CD14-positive monocyte (primary cell): ENCODE data around the gene DGKH. TPM values are rescaled to one million over a fixed set of nuclear protein-coding genes. Genes with fewer than 3 reads are reported as not detected.

Experiments
- DNase-seq, 3 donors: peaks; one replicate each; pipeline ENCODE4 v3.0.0-alpha.2; 2011 to 2022
- H2AFZ ChIP-seq: 2 replicates; pipeline ENCODE4 v1.6.0; 2012; ENCODE audit warnings: mild to moderate bottlenecking, low read depth, low read length, inconsistent platforms; ENCODE audit not compliant: insufficient read depth, poor library complexity, severe bottlenecking
- H3K27ac ChIP-seq, 2 donors: 1 replicate in 1 of 2; 2 replicates in 1 of 2; pipeline ENCODE4 v1.5.1; 2012 to 2013; ENCODE audit warnings: low read length in 2 of 2, control low read depth in 1 of 2, inconsistent platforms in 1 of 2, low read depth in 1 of 2, mild to moderate bottlenecking in 1 of 2
- H3K27me3 ChIP-seq, 2 donors: one replicate each; pipeline versions ENCODE4 v1.6.0 to v1.6.1; 2011 to 2013; ENCODE audit warnings: low read length in 2 of 2; ENCODE audit not compliant: control insufficient read depth in 2 of 2, insufficient read depth in 2 of 2
- H3K36me3 ChIP-seq, 2 donors: replicated peaks in 1 of 2; 1 replicate in 1 of 2; 2 replicates in 1 of 2; pipeline versions ENCODE4 v1.5.1 to v1.6.1; 2012 to 2013; ENCODE audit warnings: low read length in 2 of 2, control low read depth in 1 of 2, inconsistent platforms in 1 of 2, mild to moderate bottlenecking in 1 of 2; ENCODE audit not compliant: insufficient read depth in 2 of 2, control insufficient read depth in 1 of 2
- H3K4me1 ChIP-seq, 2 donors: 1 replicate in 1 of 2; 2 replicates in 1 of 2; pipeline versions ENCODE4 v1.5.1 to v1.6.1; 2012 to 2013; ENCODE audit warnings: low read length in 2 of 2, control low read depth in 1 of 2, inconsistent platforms in 1 of 2, mild to moderate bottlenecking in 1 of 2, moderate library complexity in 1 of 2; ENCODE audit not compliant: insufficient read depth in 2 of 2, control insufficient read depth in 1 of 2
- H3K4me2 ChIP-seq: replicated peaks from 2 replicates; pipeline ENCODE3; 2012; ENCODE audit warnings: low read length, moderate library complexity, mild to moderate bottlenecking; ENCODE audit not compliant: poor library complexity, severe bottlenecking; ENCODE audit errors: extremely low read depth
- H3K4me3 ChIP-seq, 3 experiments: fragments of 200-600 bp in 1 of 3; sonication (generic) in 1 of 3; replicated peaks in 1 of 3; 1 replicate in 2 of 3; 2 replicates in 1 of 3; pipeline ENCODE4 v1.5.1; 2011 to 2013; ENCODE audit warnings: low read length in 3 of 3, mild to moderate bottlenecking in 3 of 3, control low read depth in 2 of 3, low read depth in 2 of 3, inconsistent platforms in 1 of 3, moderate library complexity in 1 of 3
- H3K79me2 ChIP-seq: 2 replicates; pipeline ENCODE4 v1.6.0; 2012; ENCODE audit warnings: mild to moderate bottlenecking, control low read depth, inconsistent platforms, low read length, moderate library complexity; ENCODE audit not compliant: insufficient read depth
- H3K9ac ChIP-seq: 2 replicates; pipeline ENCODE4 v1.6.0; 2017; ENCODE audit warnings: low read length, mild to moderate bottlenecking; ENCODE audit not compliant: insufficient read depth, poor library complexity, severe bottlenecking
- H3K9me3 ChIP-seq, 2 donors: replicated peaks in 1 of 2; 1 replicate in 1 of 2; 2 replicates in 1 of 2; pipeline versions ENCODE4 v1.5.1 to v1.6.1; 2012 to 2013; ENCODE audit warnings: low read length in 2 of 2, control low read depth in 1 of 2; ENCODE audit not compliant: control insufficient read depth in 1 of 2, insufficient read depth in 1 of 2
- H4K20me1 ChIP-seq: 2 replicates; pipeline ENCODE4 v1.6.0; 2012; ENCODE audit warnings: mild to moderate bottlenecking, low read length, control low read depth, moderate library complexity; ENCODE audit not compliant: insufficient read depth
- H3K27ac Mint-ChIP-seq, 7 donors: one replicate each; pipeline ENCODE4 v1.8.0; 2020; ENCODE audit warnings: mild to moderate bottlenecking in 7 of 7, mixed read lengths in 7 of 7, moderate library complexity in 6 of 7, inconsistent platforms in 2 of 7
- H3K27me3 Mint-ChIP-seq, 3 donors: one replicate each; pipeline ENCODE4 v1.8.0; 2021 to 2022; ENCODE audit warnings: low read depth in 3 of 3, mild to moderate bottlenecking in 3 of 3, mixed read lengths in 3 of 3, moderate library complexity in 3 of 3, inconsistent platforms in 1 of 3
- H3K36me3 Mint-ChIP-seq, 2 donors: one replicate each; pipeline ENCODE4 v1.8.0; 2020; ENCODE audit warnings: mixed read lengths in 2 of 2, inconsistent platforms in 1 of 2, mild to moderate bottlenecking in 1 of 2
- H3K4me1 Mint-ChIP-seq: one replicate; pipeline ENCODE4 v1.8.0; 2020; ENCODE audit warnings: mild to moderate bottlenecking, mixed read lengths
- H3K4me3 Mint-ChIP-seq, 2 donors: one replicate each; pipeline ENCODE4 v1.8.0; 2020; ENCODE audit warnings: mild to moderate bottlenecking in 2 of 2, mixed read lengths in 2 of 2, moderate library complexity in 1 of 2
- H3K9me3 Mint-ChIP-seq, 7 donors: one replicate each; pipeline ENCODE4 v1.8.0; 2020 to 2022; ENCODE audit warnings: mixed read lengths in 7 of 7, mild to moderate bottlenecking in 6 of 7, moderate library complexity in 6 of 7, inconsistent platforms in 2 of 7
- CTCF ChIP-seq: fragments of 200-600 bp; IDR thresholded peaks from one replicate; pipeline ENCODE4 v1.8.0; 2022; ENCODE audit warnings: antibody characterized with exemption, mild to moderate bottlenecking
- WGBS: methylation state at CpG from one replicate; pipeline ENCODE4 v1.1.5; 2013; ENCODE audit warnings: missing lambda C conversion rate; ENCODE audit not compliant: insufficient coverage; 5-methylcytosine and 5-hydroxymethylcytosine counted together
- intact Hi-C, 2 donors: fragments of 100-400 bp; cut with micrococcal nuclease; formaldehyde crosslinking; loops; one replicate each; pipeline versions ENCODE4 v1.15.0 to v1.15.1; 2023
- polyA plus RNA-seq, 3 donors: library from polyadenylated mRNA; depleted of rRNA in 1 of 3; unstranded in 2 of 3; stranded (reverse) in 1 of 3; fragments of 300-500 nt in 2 of 3; fragments of >200 nt in 1 of 3; fragmentation: Illumina TruSeq in 2 of 3; gene quantifications; 1 replicate in 2 of 3; 2 replicates in 1 of 3; pipeline ENCODE4 v1.2.3, GENCODE V29; 2012 to 2021

The DGKH gene
- polyA plus RNA-seq, 3 donors, result 0.10 to 0.79 (median 0.15) TPM

GRCh38 chr13:42272115-42272803 lies 223.8 kb downstream of the DGKH start, which contains the start of gene AKAP11:
AKAP11 (plus strand) TSS chr13:42272152; CDS start chr13:42286349, 14,197 bp downstream.
- H3K36me3 Mint-ChIP-seq, result no peaks in the 10 kb centered on the region
- Histone ChIP-seq H3K9me3 (no peaks in the 10 kb centered on the region), H3K4me2 (peak within 1 kb of the TSS; percentile 94), H3K27me3 (no peaks in the 10 kb centered on the region), H3K36me3 (no peaks in the 10 kb centered on the region), H3K27ac (peak within 1 kb of the TSS; percentile 75 to 81), H4K20me1 (peaks cover 6% of the 10 kb centered on the region), H3K9ac (peak within 1 kb of the TSS; percentile 85), H3K79me2 (peaks cover 53% of the 10 kb centered on the region), H3K4me3 (peak within 1 kb of the TSS; percentile 81 to 88 (median 86)), H3K4me1 (peaks cover 39 to 43% of the 10 kb centered on the region in 2 donors), H2AFZ (peak within 1 kb of the TSS; percentile 99)
- intact Hi-C loops, result no loop called here
- peak in 2 of 3 donors; percentile 25 to 36 for DNase-seq
- 0% methylated on average over 52 of the region's 59 CpGs for WGBS
- H3K27ac Mint-ChIP-seq, result peak within 1 kb of the TSS; percentile 86 to 94 (median 91)
- peak within 1 kb of the TSS; percentile 97 for H3K4me3 Mint-ChIP-seq
- H3K9me3 Mint-ChIP-seq, result peaks cover 0 to 7% (median 4%) of the 10 kb centered on the region in 7 donors
- H3K4me1 Mint-ChIP-seq, result peaks cover 37% of the 10 kb centered on the region
- no peak for TF ChIP-seq CTCF
- H3K27me3 Mint-ChIP-seq, result peaks cover 0 to 1% (median 0%) of the 10 kb centered on the region in 3 donors

- peak overlapping the region; percentile 81 to 88 (median 86) for H3K4me3 ChIP-seq
These were observed 224.3 kb downstream of the DGKH start for GRCh38 chr13:42272804-42273175.

More at GRCh38 chr13:42272804-42273175, 224.3 kb downstream of the DGKH start:
- H3K4me1 Mint-ChIP-seq, result peaks cover 37% of the 10 kb centered on the region
- Histone ChIP-seq H3K9me3 (no peaks in the 10 kb centered on the region), H2AFZ (peak overlapping the region; percentile 92), H3K79me2 (peaks cover 59% of the 10 kb centered on the region), H3K4me1 (peaks cover 39 to 43% of the 10 kb centered on the region in 2 donors), H3K27ac (peak overlapping the region; percentile 48 to 81), H3K4me2 (peak overlapping the region; percentile 94), H4K20me1 (peaks cover 11% of the 10 kb centered on the region), H3K9ac (peak overlapping the region; percentile 85), H3K27me3 (no peaks in the 10 kb centered on the region), H3K36me3 (no peaks in the 10 kb centered on the region)
- no CpG with 5 or more reads among the region's 4 CpGs for WGBS
- H3K4me3 Mint-ChIP-seq, result peak overlapping the region; percentile 97
- H3K27me3 Mint-ChIP-seq, result peaks cover 0 to 1% (median 0%) of the 10 kb centered on the region in 3 donors
- peaks cover 0 to 7% (median 4%) of the 10 kb centered on the region in 7 donors for H3K9me3 Mint-ChIP-seq
- TF ChIP-seq CTCF, result no peak
- no peaks in the 10 kb centered on the region for H3K36me3 Mint-ChIP-seq
- DNase-seq, result no peak
- intact Hi-C loops, result no loop called here
- H3K27ac Mint-ChIP-seq, result peak overlapping the region in 4 of 7 donors; percentile 86 to 94 (median 90)
